Inferior parietal cortex (tissue), 1 donor: Measurements from ENCODE around the gene FRAS1.

Experiments
- DNase-seq: peaks from one replicate; pipeline ENCODE4 v3.0.0-alpha.2; 2016; ENCODE audit errors: extremely low spot score

FRAS1 gene

DNA sequence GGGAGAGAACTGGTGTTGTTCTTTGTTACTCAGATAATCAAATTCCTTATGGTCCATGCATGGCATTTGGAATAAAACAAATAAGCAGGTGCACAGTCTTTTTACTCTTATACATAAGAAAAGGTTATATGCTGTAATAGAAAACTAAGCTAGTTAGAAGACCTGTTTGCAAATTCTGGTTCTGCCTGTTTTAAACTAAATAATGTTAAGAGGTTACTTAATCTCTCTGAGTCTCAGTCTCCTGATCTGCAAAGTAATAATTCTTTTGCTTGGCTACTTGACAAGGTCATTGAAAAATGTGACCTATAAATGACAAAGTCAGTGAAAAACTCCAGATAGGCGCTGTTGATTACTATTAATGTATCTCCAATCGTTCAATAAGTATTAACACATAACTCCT is 451.9 kb downstream of the FRAS1 start:
- no peak for DNase-seq

DNA sequence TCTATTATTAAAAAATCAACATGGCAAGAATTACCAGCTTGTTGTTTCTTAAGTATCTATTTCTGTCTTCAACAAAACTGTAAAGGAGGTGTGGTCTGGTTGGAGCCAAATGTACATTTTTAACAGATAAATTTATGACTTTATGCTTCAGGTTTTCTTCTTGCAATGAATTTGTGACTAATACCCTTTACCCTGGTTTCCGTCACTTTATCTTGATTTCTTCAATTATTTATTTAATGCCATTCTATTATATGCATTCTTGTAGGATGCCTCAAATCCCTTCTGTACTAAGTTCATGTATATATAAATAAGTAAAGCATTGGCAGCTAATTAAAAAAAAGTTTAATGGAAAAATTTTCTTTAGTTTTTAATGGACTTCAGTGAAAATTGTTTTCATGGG is 453.0 kb downstream of the FRAS1 start:
- DNase-seq: no peak

GRCh38 chr4:78510681-78511080 is 453.6 kb downstream of the FRAS1 start:
- DNase-seq: no peak

GRCh38 chr4:78512357-78512920 is 455.3 kb downstream of the FRAS1 start:
- DNase-seq: no peak

DNA sequence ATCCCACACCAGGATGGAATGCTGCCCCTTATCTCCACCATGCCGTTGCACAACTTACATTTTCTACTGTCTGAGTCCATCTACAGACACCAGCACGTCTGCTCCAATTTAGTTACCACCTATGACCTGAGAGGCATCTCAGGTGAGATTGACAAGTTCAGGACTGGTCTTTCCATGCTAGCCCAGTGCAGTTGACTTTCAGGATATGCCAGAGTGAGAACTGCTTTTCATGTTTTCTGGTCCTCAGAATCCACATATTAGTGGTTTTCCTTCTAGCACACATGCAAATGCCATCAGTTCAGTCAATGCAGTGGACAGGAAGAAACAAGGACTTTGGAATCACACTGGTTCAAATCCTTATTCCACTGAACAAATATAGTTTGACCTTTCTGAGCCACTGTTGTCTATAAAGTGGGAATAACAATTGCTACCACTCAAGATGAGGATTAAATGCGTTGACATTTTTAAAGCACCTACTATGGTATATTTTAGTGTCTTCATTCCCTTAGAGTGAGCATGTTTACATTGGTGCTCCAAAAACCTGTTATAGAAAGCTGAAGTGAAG is 456.4 kb downstream of the FRAS1 start:
- no peak for DNase-seq

DNA sequence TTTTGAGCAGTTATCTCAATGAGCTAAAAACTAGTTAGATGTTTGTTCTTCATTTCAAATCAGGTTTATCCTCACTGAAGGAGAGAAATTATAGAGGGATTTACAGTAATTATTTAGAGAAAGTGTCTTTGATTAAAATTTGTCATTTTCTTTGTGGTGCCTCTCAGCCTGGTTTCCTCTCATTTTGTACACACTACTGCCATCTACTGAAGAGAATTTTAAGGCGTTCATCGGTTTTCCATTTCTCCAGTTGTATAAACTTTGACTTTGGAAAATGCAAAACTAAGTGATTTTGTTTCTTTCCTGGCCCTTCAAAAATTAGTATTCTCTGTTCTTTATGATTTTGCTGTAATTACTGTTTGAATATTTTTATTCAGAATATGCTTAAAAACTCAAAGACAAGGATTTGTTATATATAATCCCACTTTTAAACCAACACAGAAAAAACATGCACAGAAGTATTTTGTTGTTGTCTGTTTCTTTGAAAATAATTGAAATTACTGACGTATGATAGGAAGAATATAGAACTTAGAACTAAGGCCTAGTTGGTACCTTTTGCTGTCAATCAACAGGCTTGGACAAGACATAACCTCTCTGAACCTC is 460.0 kb downstream of the FRAS1 start:
- DNase-seq: peak; percentile 69

DNA sequence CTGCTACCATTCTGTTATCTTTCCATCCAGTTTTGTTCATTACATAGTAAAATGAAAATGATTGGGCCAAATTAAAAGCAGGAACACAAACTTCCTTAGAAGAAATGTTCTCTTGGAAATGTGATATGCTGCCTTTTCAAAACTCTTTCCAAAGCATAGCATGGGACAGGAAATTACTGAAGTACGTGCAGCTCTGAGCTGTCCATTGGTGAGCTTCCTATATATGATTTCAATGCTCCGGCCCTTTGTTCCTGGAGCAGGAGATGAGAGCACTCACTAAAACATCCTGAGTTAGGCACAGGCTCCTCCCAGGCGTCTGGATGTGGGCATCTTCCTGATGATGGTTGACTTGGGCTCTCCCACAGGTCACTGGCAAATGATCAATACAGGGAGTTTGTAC is 461.4 kb downstream of the FRAS1 start:
- no peak for DNase-seq

- DNase-seq: no peak
Measured at GRCh38 chr4:78519962-78520361, 462.8 kb downstream of the FRAS1 start.

GRCh38 chr4:78520808-78521226 is 463.7 kb downstream of the FRAS1 start:
- DNase-seq: no peak

DNA sequence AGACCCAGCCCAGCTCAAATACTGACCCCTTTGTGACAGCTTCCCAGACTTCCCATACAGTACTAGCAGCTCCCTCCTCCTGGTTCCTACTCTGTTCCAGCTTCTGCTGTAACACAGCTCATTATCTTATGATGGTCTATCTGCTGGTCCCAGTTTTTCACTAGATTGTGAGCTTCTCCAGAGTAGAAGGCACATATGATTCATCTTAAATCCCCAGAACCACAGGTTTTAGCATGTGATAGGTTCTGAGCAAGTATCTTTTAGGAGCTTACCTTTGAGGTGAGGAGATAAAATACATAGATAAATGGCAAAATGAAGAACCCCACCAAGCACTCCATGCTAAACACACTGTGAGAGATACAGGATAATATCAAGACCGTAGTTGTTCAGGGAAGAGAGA is 466.9 kb downstream of the FRAS1 start:
- DNase-seq: no peak

- no peak for DNase-seq
Measured at GRCh38 chr4:78525559-78525958, 468.4 kb downstream of the FRAS1 start.

- DNase-seq: no peak
Measured at GRCh38 chr4:78527103-78527502, 470.0 kb downstream of the FRAS1 start.

DNA sequence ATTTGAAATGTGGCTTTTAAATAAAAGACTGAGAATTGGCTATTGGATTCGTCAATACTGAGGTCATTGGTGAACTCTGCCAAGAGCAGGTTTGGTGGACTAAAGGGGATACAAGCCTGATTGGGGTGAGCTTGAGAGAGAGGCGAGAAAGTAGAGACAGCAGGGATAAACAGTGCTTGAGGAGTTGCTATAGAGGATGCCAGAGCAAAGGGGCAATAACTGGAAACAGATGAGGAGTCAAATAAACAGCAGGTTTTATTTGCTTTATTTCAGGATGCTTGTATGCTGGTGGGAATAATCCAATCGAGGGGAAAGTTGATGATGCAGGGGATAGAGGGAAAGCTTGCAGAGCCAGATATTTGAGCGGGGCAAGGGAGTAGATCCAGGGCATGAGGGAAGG is 470.4 kb downstream of the FRAS1 start:
- no peak for DNase-seq

DNA sequence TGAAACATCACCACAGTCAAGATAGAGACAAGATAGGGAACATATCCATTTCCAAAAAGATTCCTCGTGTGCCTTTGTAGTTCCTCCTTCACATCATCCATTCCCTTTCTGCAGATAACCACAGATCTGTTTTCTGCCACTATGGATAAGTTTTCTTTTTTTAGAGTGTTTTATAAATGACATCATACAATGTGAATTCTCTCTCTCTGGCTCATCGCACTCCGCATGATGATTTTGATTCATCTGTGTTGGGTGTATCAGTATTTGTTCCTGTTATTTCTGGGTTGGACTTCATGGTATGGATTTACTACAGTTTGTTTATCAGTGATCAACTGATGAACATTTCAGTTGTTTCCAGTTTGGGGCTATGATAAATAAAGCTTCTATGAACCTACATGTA is 471.2 kb downstream of the FRAS1 start:
- no peak for DNase-seq

GRCh38 chr4:78529569-78530209 is 472.6 kb downstream of the FRAS1 start:
- DNase-seq: no peak

- DNase-seq: no peak
Measured at GRCh38 chr4:78532046-78532445, 474.9 kb downstream of the FRAS1 start.

GRCh38 chr4:78533854-78534253 is 476.7 kb downstream of the FRAS1 start:
- DNase-seq: no peak

DNA sequence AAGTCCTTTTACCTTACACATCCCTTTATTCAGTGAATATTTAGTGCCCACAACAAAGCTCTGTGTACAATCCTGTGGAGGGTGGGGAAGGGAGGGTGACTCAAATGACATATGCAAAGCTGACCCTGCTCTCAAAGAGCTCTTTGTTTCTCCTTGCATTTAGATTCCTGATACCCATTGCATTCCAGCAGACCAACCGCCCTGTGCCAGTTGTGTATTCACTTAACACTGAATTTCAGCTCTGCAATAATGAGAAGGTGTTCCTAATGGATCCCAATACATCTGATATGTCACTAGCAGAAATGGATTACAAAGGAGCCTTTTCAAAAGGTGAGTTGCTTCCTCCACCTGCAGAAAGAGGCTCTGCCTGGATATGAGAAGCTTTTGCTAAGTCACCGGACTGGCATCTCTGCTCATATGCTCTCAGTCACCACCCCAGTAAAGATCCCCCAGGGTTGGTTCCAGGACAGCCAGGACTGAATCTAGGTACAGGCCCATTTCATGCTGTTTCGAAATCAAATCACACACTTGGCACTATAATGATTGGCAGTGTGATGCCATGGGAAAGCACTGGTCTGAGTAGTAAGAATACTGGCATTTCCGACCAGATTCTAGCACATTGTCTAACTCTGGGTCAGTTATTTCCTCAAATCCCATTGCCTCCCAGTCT is 477.3 kb downstream of the FRAS1 start:
- no peak for DNase-seq

DNA sequence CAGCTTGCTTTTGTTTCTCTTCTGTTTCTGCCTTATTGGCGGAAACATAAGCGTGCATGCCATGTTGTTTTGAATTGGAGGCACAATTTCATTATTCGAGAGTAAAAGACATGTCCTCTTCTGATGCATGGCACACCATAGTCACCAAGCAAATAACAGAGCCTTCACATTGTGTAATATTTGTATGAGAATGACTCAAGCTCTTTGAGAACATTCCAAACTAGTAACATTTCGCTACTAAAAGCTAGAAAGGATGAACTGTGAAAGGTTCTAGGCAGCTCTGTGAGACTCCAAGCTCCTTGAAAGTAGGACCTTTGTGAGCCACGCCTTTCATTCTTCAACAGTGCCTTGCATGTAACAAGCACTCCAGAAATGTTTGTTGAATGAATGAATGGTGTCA is 485.2 kb downstream of the FRAS1 start:
- no peak for DNase-seq

DNA sequence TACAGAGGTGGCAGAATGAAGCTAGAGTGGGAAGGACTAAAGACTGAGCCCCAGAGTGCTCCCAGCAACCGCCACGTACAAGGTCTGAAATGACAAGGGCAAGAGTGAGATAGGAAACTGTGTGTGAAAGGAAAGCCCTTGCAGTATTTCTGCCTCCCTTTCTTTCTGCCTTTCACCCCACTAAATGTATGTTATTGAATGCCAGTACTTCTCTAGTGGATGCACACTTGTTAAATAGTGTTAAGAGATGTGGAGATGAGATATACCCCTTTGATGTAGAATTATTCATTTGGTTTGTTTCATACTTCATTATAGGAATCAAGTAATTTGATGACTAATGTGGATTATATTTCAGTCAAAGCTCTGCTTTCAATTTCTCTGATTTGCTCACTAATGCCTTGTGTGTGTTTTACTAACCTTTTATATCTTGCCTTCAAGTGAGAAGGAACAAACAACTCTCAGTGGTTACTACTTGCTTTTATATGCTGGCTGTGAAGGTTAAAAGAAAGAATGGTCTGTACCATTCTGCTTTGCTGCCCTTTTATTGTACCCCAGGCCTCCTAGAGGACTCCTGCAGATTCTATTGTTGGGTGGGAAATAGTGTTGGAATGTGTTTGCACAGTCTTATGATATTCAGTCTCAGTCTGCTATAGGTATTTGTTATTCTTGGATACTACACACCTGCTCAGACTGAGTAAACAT is 486.5 kb downstream of the FRAS1 start:
- DNase-seq: no peak

GRCh38 chr4:78544678-78545077 is 487.6 kb downstream of the FRAS1 start:
- no peak for DNase-seq
